GM19240 (cell line): ENCODE measurements around the gene HSF5.

Experiments used
- DNase-seq: peaks from one replicate; pipeline ENCODE4 v3.0.0; 2011; ENCODE audit warnings: low spot score; ENCODE audit not compliant: insufficient read length

The HSF5 gene

GRCh38 chr17:58370716-58371115 is 117.5 kb downstream of the HSF5 start:
- DNase-seq = no peak

GRCh38 chr17:58370309-58370708 is 117.9 kb downstream of the HSF5 start:
- DNase-seq = no peak
